ENCODE results near the gene NEK10.

The NEK10 gene

GRCh38 chr3:27220166-27220565, 149.0 kb downstream of the NEK10 start:
- DNase-seq = no peak

DNA sequence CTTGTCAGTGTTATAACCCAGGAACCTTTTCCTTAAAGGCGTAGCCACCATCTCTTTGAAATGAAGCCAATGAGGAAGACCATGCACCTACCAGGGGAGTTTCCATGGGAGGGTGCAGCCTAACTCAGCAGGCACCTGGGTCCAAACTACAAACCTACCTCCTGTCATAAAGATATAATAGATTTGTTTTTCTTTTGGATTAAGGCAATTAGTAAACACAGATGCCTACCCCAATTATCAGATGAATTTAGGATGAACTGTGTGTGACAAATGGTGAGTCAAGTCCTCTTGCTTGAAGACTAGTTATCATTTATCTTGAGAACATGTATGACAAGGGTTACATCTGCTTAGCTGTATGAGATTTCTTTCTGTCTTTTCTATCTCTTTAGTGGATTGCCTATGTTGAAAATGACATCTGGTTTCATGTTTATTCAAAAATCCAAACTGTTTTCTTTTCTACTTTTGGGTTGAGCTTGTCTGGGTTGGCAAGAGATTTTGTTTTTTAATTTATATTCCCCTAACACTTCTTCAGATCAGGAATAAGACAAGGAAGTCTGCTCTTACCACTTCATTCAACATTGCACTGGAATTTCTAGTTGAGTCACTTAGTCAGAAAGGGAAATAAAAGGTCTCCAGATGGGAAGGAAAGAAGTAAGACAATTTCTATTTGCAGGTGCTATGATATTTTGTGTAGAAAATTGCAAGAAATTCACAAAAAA, 149.9 kb downstream of the NEK10 start:
- DNase-seq = no peak

DNA sequence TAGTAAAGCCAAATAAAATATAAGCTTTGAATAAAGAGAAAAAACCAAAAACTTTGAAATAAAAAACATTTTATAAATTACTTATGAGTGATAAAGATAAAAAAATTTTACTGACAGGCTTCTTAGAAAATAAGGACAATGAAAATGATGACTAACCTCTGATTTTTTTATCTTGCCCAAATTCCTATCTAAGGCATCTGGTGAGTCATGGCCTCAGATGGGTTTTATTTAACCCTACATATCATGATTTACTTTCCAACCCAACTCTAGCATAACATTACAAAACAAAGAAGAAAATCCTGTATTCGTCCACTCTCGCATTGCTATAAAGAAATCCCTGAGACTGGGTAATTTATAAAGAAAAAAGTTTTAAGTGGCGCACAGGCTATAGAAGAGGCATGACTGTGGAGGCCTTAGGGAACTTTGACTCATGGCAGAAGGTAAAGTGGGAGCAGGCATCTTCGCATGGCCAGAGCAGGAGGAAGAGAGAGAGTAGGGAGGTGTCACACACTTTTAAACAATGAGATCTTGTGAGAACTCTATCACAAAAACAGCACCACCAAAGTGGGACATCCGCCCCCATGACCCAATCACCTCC, 152.1 kb downstream of the NEK10 start:
- no peak for DNase-seq

DNA sequence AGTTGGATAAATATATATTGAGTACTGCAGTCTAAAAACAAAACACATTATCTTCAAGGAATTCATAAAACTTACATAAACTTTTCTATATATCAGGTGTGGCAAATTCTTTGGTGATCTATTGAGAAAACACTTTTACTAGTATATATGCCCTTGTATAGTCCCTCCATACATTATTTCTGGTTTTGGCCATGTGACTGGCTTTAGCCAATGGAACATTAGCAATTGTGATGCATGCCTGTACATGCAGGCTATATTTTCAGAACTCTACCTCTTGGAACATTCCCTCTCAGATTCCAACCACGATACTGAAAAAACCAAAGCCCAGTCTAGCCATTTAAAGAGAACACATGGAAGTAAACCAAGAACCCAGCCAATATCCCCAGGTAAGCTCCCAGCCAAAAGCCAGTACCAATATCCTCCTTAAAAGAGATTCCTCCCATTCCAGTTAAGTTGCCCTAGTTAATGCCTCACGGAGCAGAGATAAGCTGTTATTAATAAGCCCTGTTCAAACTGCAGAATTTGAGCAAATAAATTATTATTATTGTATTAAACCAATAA, 152.8 kb downstream of the NEK10 start:
- no peak for DNase-seq

GRCh38 chr3:27213450-27213849, 155.7 kb downstream of the NEK10 start:
- no peak for DNase-seq

GRCh38 chr3:27209617-27210264, 159.4 kb downstream of the NEK10 start:
- DNase-seq = no peak

GRCh38 chr3:27208961-27209616, 160.1 kb downstream of the NEK10 start:
- no peak for DNase-seq

DNA sequence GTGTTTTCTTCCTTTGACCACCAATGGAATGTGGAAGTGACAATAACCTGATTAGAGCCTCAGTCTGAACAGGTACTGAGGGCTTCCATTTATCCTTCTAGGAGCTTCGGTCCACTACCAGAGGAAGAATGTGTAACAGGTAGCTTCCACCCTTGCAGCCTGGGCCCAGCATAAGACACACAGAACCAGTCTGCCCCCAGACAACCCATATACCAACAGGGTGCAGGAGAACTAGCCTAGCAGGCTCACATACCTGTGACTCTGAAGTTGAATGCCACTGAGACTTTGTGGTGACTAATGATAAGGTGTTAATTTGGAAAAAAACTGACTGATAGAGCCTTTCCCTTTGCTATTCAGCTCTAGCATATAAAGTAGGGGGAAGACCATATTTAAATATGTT, 166.2 kb downstream of the NEK10 start:
- DNase-seq = no peak

DNA sequence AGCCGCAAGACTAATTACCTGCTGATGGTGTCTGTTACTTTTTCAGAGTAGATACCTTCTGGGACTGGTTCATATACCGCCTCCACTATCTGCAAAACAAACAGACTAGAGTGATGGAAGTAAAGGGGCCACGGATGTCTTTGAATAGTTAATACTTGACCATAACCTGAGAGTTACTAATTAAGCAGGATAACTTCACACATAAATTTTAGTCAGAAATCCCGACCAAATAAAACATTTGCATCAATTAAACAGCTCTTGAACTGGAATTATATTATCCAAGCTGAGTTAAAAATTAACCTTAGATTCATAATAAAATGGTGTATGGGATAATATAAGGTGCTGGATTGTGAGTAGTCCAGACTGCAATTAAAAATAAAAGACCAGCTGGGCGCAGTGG, 167.7 kb downstream of the NEK10 start:
- no peak for DNase-seq

GRCh38 chr3:27200721-27201489, 168.3 kb downstream of the NEK10 start:
- no peak for DNase-seq

DNA sequence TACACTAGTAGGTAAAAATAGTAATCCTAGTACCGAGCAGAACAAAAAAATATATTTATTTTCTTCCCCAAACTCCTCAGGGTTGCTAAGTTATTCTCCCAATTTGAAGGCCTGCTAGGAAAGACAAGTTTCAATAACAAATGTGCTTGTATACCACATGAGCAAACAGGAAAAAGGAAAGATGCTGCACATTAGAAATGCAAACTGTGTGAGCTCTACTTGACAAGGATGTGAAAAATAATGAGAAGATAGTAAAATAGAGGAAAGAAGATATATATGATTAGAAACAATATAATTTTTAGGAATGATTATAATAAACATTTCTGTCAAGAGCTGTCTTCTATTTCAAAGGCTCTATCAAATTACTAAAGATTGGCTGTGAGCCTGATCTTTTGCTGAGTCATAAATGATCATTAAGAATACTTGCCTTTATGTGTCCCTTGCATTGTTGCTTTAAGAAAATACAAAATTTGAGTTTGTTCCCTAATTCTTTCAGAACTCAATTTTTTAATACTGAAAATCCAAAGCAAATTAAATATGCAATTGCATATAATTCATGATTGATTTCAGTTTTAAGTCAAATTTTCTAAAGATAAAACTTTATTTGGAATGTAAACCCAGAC, 174.2 kb downstream of the NEK10 start:
- no peak for DNase-seq

- DNase-seq = no peak
Observed at GRCh38 chr3:27193056-27193455, 176.1 kb downstream of the NEK10 start.

- DNase-seq = no peak
Observed at GRCh38 chr3:27186013-27186412, 183.2 kb downstream of the NEK10 start.

DNA sequence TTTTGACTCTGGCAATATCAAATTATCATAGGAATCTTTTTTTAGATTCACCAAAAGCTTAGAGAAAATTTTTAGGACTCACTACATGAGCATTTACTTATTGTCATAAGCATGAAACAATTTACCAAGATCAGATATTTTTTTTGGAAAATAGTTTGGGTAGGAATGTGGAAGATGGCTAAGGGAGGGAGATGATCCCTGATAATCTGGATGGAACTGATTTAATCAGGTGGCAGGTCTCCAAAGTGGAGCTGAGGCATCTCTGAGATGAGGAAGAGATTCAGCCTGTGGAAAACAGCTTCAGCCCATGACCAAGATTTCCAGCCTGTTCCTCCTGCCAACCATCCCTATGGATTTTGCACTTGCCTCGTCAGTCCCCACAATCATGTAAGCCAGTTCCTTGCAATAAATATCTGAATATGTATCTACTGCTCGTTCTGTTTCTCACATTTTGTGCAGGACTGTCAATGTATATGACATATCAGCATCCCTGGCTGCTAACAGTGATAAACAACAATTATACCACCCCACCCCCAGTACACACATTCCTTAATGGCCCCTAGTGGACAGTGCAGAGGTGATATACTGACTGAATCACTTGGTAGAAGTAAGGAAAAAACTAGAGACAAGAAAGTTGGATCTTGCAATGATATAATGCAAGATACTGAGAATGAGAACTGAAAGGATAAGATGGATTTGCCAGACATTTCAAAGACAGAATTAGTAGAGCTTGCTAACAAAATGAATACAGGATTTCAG, 183.8 kb downstream of the NEK10 start:
- DNase-seq = no peak

GRCh38 chr3:27184261-27184660, 184.9 kb downstream of the NEK10 start:
- DNase-seq = no peak

DNA sequence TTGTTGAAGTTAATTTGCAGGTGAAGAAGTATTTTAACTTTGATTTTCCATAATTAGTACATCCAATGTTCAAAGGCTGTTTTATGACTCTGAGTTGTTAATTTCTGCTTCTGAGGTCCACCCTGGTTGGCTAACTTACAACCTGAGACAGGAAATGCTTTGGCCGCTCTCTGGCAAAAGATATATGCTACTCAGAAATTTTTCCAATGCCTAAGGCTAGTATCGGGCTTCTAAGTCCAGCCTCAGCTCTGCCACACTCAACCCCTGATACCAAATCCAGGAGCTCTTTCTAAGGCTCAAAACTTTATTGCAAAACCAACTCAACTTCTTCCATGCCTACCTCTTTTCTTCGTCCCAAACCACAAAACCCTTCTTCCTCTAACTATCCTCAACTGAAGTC, 192.9 kb downstream of the NEK10 start:
- DNase-seq = no peak

- no peak for DNase-seq
Observed at GRCh38 chr3:27174530-27174929, 194.7 kb downstream of the NEK10 start.

- no peak for DNase-seq
Observed at GRCh38 chr3:27171113-27171512, 198.1 kb downstream of the NEK10 start.

DNA sequence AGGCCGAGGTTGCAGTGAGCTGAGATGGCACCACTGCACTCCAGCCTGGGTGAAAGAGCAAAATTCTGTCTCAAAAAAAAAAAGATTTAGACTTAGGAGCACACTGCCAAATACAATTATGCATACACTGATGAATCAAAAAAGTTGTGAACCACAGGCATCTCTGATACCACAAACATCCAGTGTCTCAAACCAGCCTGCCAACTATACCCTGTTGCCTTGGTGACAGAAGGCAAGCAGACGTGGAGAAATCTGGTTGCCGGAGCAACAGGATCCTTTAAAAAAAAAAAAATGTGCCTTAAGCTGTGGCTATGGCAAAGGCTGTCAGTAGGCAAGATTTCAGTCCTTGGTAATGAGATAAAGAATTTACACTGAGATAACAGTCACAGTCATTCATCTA, 202.3 kb downstream of the NEK10 start:
- no peak for DNase-seq

GRCh38 chr3:27165321-27165721, 203.9 kb downstream of the NEK10 start:
- DNase-seq = no peak

- no peak for DNase-seq
Observed at GRCh38 chr3:27160779-27161287, 208.3 kb downstream of the NEK10 start.
